HG02678 (cell line): ENCODE data around the gene SUPT4H1.
A peak's percentile ranks its signal among the peaks of the same experiment; 100 is the strongest.

ENCODE experiments used
- ATAC-seq: cut with Tn5 transposase; IDR thresholded peaks from one replicate; pipeline ENCODE4 v1.9.1; 2021; ENCODE audit warnings: mild to moderate bottlenecking, moderate library complexity; ENCODE audit not compliant: unreplicated experiment

SUPT4H1 gene

GRCh38 chr17:58330997-58331814, 20.8 kb downstream of the SUPT4H1 start:
- ATAC-seq = no peak

- ATAC-seq = no peak
Measured at GRCh38 chr17:58330538-58330996, 21.4 kb downstream of the SUPT4H1 start.

DNA sequence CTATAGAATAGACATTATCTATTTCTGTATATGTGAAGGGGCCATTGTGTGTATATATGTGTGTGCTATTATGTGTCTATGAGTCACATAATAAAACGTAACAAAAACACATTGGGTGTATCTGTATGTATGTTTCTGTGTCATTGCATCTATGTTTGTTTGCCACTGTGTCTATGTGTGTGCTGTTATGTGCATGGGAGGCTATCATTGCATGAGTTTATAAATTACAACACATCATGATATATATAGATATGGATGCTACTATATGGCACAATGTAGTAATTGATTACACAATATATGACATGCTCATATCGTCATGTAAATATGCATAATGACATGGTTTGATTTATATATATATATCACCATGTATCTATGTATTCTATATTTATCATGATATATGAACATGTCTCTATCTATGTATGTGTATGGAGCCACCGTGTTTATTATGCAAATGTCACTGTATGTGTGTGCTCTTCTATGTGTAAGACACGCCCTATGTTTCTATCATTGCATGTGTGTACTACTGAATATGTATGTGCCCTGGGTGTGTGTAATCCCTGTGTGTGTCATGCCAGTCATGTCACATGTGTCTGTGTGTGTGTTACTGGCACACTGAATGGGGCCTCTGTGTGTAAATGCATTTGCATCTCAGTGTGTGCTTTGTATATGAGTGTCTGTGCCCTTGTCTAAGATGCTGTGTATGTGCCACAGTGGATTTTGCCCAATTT, 22.0 kb downstream of the SUPT4H1 start:
- peak; percentile 7 for ATAC-seq

GRCh38 chr17:58329035-58329809, 22.8 kb downstream of the SUPT4H1 start:
- peak; percentile 43 for ATAC-seq

GRCh38 chr17:58328195-58329034, 23.6 kb downstream of the SUPT4H1 start, which contains the start of gene TSPOAP1:
Gene TSPOAP1 (minus strand): TSS chr17:58328795. CDS start chr17:58327920, 875 bp downstream.
- ATAC-seq = peak; percentile 20

- no peak for ATAC-seq
Measured at GRCh38 chr17:58327363-58328194, 24.4 kb downstream of the SUPT4H1 start.

DNA sequence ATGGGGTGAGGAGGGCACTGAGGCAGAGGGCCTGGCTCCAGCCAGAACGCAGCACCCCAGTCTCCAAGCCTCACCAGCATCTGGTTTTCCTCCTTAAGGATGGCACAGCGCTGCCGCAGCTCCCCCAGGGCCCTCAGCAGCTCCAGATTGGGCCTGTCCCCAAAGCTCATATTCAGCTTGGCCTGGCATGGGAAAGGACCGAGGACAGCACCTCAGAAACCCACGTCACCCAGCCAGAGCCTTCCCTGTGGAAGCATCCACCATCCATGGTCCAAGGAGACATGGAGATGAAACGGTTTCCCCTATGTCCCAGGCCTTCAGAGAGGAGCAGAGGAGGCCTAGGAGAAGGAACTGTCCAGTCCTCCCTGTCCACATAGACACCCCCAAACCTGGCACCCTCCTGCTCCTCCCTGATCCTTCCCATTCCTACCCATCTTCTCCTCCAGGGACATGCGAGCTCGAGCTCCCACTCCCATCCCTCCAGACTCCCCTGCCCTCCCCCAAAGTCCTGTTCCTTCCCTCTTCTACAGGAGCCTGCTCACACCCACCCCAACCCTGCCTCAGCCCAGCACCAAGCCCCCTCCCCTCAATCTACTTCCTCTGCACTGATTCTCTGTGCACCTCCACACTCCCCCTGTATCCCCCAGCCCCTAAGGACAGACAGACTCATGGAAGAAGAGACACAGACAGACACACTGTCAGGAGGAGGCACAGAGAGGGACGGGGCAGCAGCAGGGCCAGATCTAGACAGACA, 25.2 kb downstream of the SUPT4H1 start:
- no peak for ATAC-seq

GRCh38 chr17:58325976-58326468, 26.0 kb downstream of the SUPT4H1 start:
- ATAC-seq = no peak

DNA sequence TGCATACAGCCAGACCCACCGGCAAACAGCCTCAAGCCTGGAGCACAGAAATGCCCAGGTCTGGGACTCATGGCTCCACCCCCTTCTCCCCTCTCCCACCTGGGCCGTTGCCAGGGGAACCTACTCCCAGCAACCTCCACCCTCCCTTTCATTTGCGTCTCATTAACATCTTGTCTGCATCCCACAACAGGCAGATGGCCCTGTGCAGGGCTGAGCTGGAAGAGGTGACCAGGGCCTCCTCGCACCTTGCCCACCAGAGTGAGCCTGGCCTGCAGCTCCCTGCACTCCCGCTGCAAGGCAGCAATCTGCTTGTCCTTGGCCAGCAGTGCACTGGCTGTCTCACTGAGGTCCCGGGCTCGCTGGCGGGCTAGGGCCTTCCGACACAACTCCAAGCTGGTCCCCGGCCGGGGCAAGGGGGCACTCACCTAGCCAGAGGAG, 26.7 kb downstream of the SUPT4H1 start:
- no peak for ATAC-seq

GRCh38 chr17:58324409-58325288, 27.4 kb downstream of the SUPT4H1 start:
- no peak for ATAC-seq

DNA sequence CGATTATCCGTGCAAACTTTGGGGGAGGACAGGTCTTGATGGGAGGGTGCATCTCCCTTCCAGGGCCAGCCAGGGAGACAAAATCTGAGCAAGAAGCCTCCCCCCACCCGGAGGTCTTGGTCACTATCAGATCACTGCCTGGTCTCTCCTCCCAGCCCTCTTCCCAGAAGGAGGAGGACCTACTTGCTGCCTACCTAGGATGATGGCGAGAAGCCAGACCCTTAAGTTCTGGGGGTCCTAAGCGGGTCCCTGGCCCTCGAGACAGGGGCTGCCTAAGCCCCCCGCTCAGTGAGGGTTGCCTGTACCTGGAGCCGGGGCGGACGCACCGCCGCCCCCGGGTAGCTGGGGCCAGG, 28.0 kb downstream of the SUPT4H1 start:
- ATAC-seq = no peak

- no peak for ATAC-seq
Measured at GRCh38 chr17:58323366-58324055, 28.5 kb downstream of the SUPT4H1 start.

- no peak for ATAC-seq
Measured at GRCh38 chr17:58322581-58323185, 29.3 kb downstream of the SUPT4H1 start.

DNA sequence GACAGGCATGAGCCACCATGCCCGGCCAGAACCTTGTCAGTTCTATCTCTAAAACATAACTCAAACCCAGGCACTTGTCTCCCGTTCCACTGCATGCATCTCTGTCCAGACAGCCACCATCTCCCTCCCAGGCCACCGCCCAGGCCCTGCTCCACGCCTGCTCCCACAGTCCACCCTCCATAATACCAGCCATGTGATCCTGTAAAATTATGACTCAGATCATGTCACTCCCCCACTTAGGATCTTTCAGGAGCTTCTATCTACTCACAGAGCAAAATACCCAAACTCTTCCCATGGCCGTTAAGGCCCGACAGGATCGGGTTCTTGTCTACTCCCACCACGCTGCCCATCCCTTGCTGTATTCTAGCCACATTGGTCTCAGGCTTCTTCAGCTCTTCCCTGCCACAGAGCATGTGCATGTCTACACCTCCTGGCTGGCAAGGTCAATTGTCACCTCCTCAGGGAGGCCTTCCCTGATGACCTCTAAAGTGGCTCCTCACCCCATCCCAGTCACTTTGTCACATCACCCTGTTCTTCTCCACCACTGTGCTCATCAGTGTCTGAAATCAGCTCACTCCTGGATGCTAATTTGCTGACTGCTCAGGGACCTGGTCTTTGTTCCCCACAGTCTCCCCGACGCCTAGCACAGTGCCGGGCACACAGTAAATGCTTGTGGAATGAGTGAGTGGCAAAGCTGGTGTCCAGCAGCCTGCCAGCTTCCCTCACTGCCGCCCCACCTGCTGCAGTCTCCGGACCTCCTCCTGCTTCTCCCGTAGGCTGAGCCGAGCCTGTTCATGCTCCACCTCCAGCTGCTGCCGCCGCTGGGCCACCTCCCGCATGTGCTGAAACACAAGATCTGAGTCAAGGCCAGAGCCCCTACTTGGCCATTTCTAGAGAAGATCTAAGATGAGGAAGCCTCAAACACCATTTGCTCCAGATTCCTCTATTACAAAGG, 30.2 kb downstream of the SUPT4H1 start:
- ATAC-seq = no peak

- no peak for ATAC-seq
Measured at GRCh38 chr17:58320570-58321323, 31.3 kb downstream of the SUPT4H1 start.
